Adrenal gland (tissue), 12 donors: Measurements from ENCODE around the gene MACROH2A1. TPM values are rescaled to one million over a fixed set of nuclear protein-coding genes. Genes with fewer than 3 reads are reported as not detected.

ENCODE experiments used
- DNase-seq, 7 donors: peaks; one replicate each; pipeline ENCODE4 v3.0.0-alpha.2; 2019 to 2020
- H3K27ac ChIP-seq, 5 donors: fragments of 200-600 bp; sonication (generic) in 4 of 5; 1 replicate in 3 of 5; 2 replicates in 2 of 5; pipeline versions ENCODE4 v1.5.1 to v1.8.0; 2016 to 2020; ENCODE audit warnings: mild to moderate bottlenecking in 1 of 5
- H3K27me3 ChIP-seq: fragments of 200-600 bp; 2 replicates; pipeline ENCODE4 v1.8.0; 2021
- H3K36me3 ChIP-seq, 2 donors: fragments of 200-600 bp; replicated peaks in 1 of 2; 1 replicate in 1 of 2; 2 replicates in 1 of 2; pipeline versions ENCODE4 v1.5.1 to v1.8.0; 2018 to 2022
- H3K4me1 ChIP-seq, 2 donors: fragments of 200-600 bp; replicated peaks in 1 of 2; 1 replicate in 1 of 2; 2 replicates in 1 of 2; pipeline versions ENCODE4 v1.5.1 to v1.8.0; 2018 to 2021
- H3K4me3 ChIP-seq, 4 donors: fragments of 200-600 bp; sonication (generic) in 3 of 4; one replicate each; pipeline ENCODE4 v1.5.1; 2016 to 2018
- H3K9me3 ChIP-seq, 3 donors: fragments of 200-600 bp; sonication (generic) in 1 of 3; replicated peaks in 1 of 3; 1 replicate in 2 of 3; 2 replicates in 1 of 3; pipeline versions ENCODE4 v1.5.1 to v1.8.0; 2016 to 2021
- CTCF ChIP-seq, 6 experiments: fragments of 450-650 bp in 4 of 6; fragments of 200-600 bp in 2 of 6; sonication (generic) in 1 of 6; IDR thresholded peaks; 1 replicate in 5 of 6; 2 replicates in 1 of 6; pipeline versions ENCODE4 v1.5.1 to v1.8.0; 2016 to 2021; ENCODE audit warnings: antibody characterized with exemption in 6 of 6, mild to moderate bottlenecking in 2 of 6, moderate library complexity in 1 of 6
- POLR2A ChIP-seq, 2 donors: fragments of 450-650 bp; IDR thresholded peaks; one replicate each; pipeline ENCODE4 v1.6.1; 2017; ENCODE audit warnings: antibody characterized with exemption in 2 of 2, mild to moderate bottlenecking in 2 of 2, moderate library complexity in 1 of 2
- WGBS, 4 donors: extraction: QIAGEN DNeasy Blood & Tissue Kit in 2 of 4; methylation state at CpG; one replicate each; pipeline versions ENCODE4 v1.1.5 to v1.1.7; 2013 to 2017; 5-methylcytosine and 5-hydroxymethylcytosine counted together
- intact Hi-C, 2 donors: fragments of 100-400 bp; cut with DNase I; formaldehyde crosslinking; loops; one replicate each; pipeline versions ENCODE4 v1.14.1 to v1.15.0; 2022 to 2023
- polyA plus RNA-seq, 3 donors: library from polyadenylated mRNA; stranded (reverse); fragments of 200-250 nt in 2 of 3; fragments of 350-450 nt in 1 of 3; fragmentation: Illumina TruSeq in 1 of 3; extraction: RNeasy Lipid Tissue Mini Kit (QIAGEN cat#74804) in 1 of 3; gene quantifications; one replicate each; pipeline ENCODE4 v1.2.3, GENCODE V29; 2013 to 2014
- total RNA-seq, 9 donors: library from RNA; depleted of rRNA in 4 of 9; stranded (reverse); fragments of >200 nt in 4 of 9; fragments of 120-200 nt in 1 of 9; fragmentation: NEBNext Ultra II Directional in 1 of 9; extraction: Animal tissue kit (Norgen Biotek cat#: 25700) in 1 of 9; gene quantifications; one replicate each; pipeline versions ENCODE4 v1.1.0 to v1.2.4, GENCODE V29; 2013 to 2023
- donor health status: healthy with polysubstance abuse.
- donor health status: Bipolar disorder and iron deficiency.
- donor health status: DM: yes; HTN: yes; CAD: no.
- donor health status: DM: no; HTN: no; CAD: no.
- donor health status: DM: no; HTN: no; CAD: no.
- donor health status: DM: yes; HTN: yes; CAD: no.

The MACROH2A1 gene
- total and polyA plus RNA-seq, 12 donors = 77.2 to 241 (median 144) TPM

GRCh38 chr5:135319458-135319857, 79.6 kb downstream of the MACROH2A1 start:
- peak in 2 of 7 donors; percentile 4 to 5 for DNase-seq
- TF ChIP-seq POLR2A (IDR thresholded peaks at IDR 0.05) = no peak
- TF ChIP-seq CTCF (IDR thresholded peaks at IDR 0.05) = no peak
- Histone ChIP-seq H3K36me3 (no peaks in the 10 kb centered on the region), H3K27me3 (no peaks in the 10 kb centered on the region), H3K4me3 (no peak overlapping the region), H3K27ac (no peak overlapping the region), H3K4me1 (no peaks in the 10 kb centered on the region), H3K9me3 (no peaks in the 10 kb centered on the region)
- intact Hi-C loops = no loop called here
- WGBS, 4 donors = 87 to 98% (median 96%) methylated on average over 5 to 6 of the region's 6 CpGs

- intact Hi-C loops = no loop called here
These were observed 80.1 kb downstream of the MACROH2A1 start for GRCh38 chr5:135318924-135319323.

GRCh38 chr5:135318037-135318436, 81.0 kb downstream of the MACROH2A1 start:
- Histone ChIP-seq H3K4me1 (no peaks in the 10 kb centered on the region), H3K27me3 (no peaks in the 10 kb centered on the region), H3K27ac (no peak overlapping the region), H3K9me3 (no peaks in the 10 kb centered on the region), H3K36me3 (no peaks in the 10 kb centered on the region), H3K4me3 (no peak overlapping the region)
- DNase-seq = peak in 2 of 7 donors; percentile 2 to 5
- WGBS, 4 donors = 76 to 99% (median 88%) methylated on average over 2 to 4 of the region's 4 CpGs
- intact Hi-C loops = no loop called here
- TF ChIP-seq POLR2A (IDR thresholded peaks at IDR 0.05) (no peak), CTCF (IDR thresholded peaks at IDR 0.05) (no peak)

More at GRCh38 chr5:135318924-135319323, 80.1 kb downstream of the MACROH2A1 start:
- Histone ChIP-seq H3K27ac (no peak overlapping the region), H3K9me3 (no peaks in the 10 kb centered on the region), H3K4me1 (no peaks in the 10 kb centered on the region), H3K36me3 (no peaks in the 10 kb centered on the region), H3K27me3 (no peaks in the 10 kb centered on the region), H3K4me3 (no peak overlapping the region)
- 80 to 100% (median 95%) methylated on average over 1 of the region's 1 CpG for WGBS, 4 donors
- TF ChIP-seq CTCF (IDR thresholded peaks at IDR 0.05) (no peak), POLR2A (IDR thresholded peaks at IDR 0.05) (no peak)
- peak in 3 of 7 donors; percentile 2 to 29 (median 8) for DNase-seq

- WGBS, 4 donors = 80 to 92% (median 88%) methylated on average over 3 to 4 of the region's 4 CpGs
- no peak for TF ChIP-seq POLR2A (IDR thresholded peaks at IDR 0.05)
- TF ChIP-seq CTCF (IDR thresholded peaks at IDR 0.05) = no peak
- intact Hi-C loops = no loop called here
These were observed 81.7 kb downstream of the MACROH2A1 start for GRCh38 chr5:135317286-135317685.

More at GRCh38 chr5:135317286-135317685, 81.7 kb downstream of the MACROH2A1 start:
- H3K9me3 ChIP-seq = no peaks in the 10 kb centered on the region
- no peaks in the 10 kb centered on the region for H3K4me1 ChIP-seq
- H3K27ac ChIP-seq = no peak overlapping the region
- H3K36me3 ChIP-seq = no peaks in the 10 kb centered on the region
- no peak overlapping the region for H3K4me3 ChIP-seq
- peak in 1 of 7 donors; percentile 14 for DNase-seq
- H3K27me3 ChIP-seq = no peaks in the 10 kb centered on the region
